NT2/D1 (cell line): ENCODE results near the gene NDUFB7.

ENCODE experiments used
- DNase-seq: peaks from one replicate; pipeline ENCODE4 v3.0.0-alpha.2; 2011; ENCODE audit warnings: low read depth, low spot score
- H3K27me3 ChIP-seq: 2 replicates; pipeline ENCODE4 v1.6.0; 2011; ENCODE audit warnings: mild to moderate bottlenecking; ENCODE audit not compliant: insufficient read length, insufficient read depth
- H3K36me3 ChIP-seq: 2 replicates; pipeline ENCODE4 v1.6.1; 2011; ENCODE audit warnings: mild to moderate bottlenecking, low read length, mixed read lengths; ENCODE audit not compliant: insufficient read depth, insufficient read length
- H3K4me1 ChIP-seq: 2 replicates; pipeline ENCODE4 v1.5.1; 2011; ENCODE audit not compliant: insufficient read depth, insufficient read length
- H3K4me3 ChIP-seq: 2 replicates; pipeline ENCODE4 v1.5.1; 2011; ENCODE audit warnings: low read depth; ENCODE audit not compliant: insufficient read length
- H3K9ac ChIP-seq: 2 replicates; pipeline ENCODE4 v1.6.0; 2011; ENCODE audit warnings: low read depth; ENCODE audit not compliant: insufficient read length
- H3K9me3 ChIP-seq: 2 replicates; pipeline ENCODE4 v1.5.1; 2011; ENCODE audit warnings: mild to moderate bottlenecking, low read length; ENCODE audit not compliant: insufficient read depth
- SUZ12 ChIP-seq: IDR thresholded peaks from 2 replicates; pipeline ENCODE4 v1.6.1; 2011; ENCODE audit not compliant: insufficient read length, insufficient read depth; ENCODE audit errors: extremely low read depth
- YY1 ChIP-seq: IDR thresholded peaks from 2 replicates; pipeline ENCODE4 v1.6.1; 2011; ENCODE audit not compliant: insufficient read length, insufficient read depth
- ZNF274 ChIP-seq: IDR thresholded peaks from 2 replicates; pipeline ENCODE4 v1.6.1; 2011; ENCODE audit warnings: mild to moderate bottlenecking, low read depth, low read length

NDUFB7 gene

DNA sequence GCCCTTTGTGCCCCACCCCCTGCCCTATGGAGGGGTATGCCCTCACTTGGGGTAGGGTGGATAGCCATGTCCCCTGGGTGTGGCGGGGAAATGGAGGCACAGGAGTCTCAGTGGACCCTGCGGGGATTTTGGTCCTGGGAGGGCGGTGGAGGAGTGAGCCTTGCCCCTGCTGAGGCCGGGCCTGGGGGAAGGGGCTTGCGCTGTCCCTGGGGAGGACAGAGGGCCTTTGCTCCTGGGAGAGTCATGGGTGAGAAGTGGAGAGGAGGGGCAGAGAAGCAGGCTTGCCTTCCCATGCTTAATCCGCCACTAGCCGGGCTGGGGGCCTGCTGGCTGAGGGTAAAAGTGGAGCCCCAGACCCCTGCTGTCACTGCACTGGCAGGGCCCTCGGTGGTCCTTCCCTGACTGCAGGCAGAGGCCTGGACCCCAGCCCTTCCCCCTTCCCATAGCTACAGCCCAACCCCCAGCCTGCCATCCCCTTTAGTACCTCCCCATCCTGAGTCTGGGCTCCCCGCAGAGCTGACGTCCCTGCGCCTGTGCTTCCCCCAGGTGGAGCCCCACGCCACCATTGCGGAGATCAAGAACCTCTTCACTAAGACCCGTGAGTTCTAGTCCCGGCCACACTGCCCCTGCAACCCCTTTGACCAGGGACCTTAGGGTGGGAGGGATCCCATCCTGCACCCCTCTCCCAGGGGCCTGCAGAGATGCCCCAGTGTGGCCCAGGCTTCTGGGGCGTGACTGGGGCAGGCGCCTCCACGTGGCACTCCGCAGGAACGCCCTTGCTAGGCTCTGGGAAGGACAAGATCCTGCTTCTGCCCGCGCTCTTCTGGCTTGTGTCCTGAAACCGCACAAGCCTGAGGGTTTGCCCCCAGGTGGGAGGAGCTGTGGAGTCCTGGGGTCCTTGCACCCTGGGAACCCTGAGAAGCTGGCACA is 8.9 kb downstream of the NDUFB7 start:
- no peak for DNase-seq
- Histone ChIP-seq H3K36me3 (peaks cover 53% of the 10 kb centered on the region), H3K4me1 (peaks cover 54% of the 10 kb centered on the region), H3K27me3 (no peaks in the 10 kb centered on the region), H3K9me3 (no peaks in the 10 kb centered on the region), H3K4me3 (no peak overlapping the region), H3K9ac (peak overlapping the region; percentile 70)
- TF ChIP-seq YY1: no peak
- no peak for TF ChIP-seq ZNF274
- no peak for TF ChIP-seq SUZ12

DNA sequence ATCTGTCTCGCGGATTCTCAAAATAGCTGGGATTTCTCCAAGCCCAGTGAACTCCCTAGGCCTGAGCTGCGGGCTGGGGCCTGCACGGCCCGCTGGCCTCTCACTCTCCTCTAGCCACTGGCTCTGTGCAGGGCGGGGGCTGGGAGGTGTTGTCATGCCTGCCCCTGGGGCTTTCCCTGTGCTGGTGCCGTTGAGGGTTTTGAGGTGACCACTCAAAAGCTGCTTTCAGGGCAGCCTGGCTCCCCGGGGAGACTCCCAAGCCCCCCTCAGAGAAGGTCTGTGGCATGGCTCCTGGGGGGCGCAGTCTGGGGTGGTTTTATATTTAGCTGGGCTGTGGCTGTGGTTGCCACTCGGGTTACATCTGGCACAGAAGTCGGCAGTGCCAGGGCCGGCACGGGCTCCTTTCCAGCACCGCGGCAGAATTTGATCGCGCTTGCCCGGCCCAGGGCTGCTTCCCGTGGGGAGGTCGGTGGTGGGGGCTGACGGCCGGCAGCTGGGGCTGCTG is 10.0 kb downstream of the NDUFB7 start:
- H3K9ac ChIP-seq: peak overlapping the region; percentile 72
- no peak for TF ChIP-seq YY1
- no peak for TF ChIP-seq ZNF274
- TF ChIP-seq SUZ12: no peak

DNA sequence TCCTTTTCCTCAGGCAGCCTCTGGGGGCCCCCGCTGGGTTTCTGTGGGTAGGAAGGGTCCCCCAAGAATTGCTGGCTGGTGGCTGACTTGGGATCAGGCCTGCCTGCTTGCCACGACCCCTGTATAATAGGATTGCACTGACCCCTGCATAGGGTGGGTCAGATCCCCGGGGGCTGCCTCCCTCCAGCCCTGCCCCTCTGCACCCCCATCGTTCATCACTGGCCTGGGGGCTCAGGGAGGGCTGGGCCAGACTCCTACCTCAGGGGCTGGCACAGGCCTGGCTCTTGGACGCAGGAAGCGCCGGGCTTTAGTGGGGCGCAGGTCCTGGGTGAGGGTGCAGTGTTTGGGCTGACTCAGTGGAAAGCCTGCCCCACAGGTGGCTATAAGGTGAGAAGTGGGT is 10.6 kb downstream of the NDUFB7 start:
- Histone ChIP-seq H3K4me3 (no peak overlapping the region), H3K27me3 (no peaks in the 10 kb centered on the region), H3K9me3 (no peaks in the 10 kb centered on the region), H3K36me3 (peaks cover 39% of the 10 kb centered on the region), H3K9ac (peak overlapping the region; percentile 72), H3K4me1 (peaks cover 54% of the 10 kb centered on the region)
- TF ChIP-seq ZNF274 (no peak), SUZ12 (no peak), YY1 (no peak)
- no peak for DNase-seq

More for the DNA sequence above, 10.0 kb downstream of the NDUFB7 start:
- Histone ChIP-seq H3K4me1 (peaks cover 51% of the 10 kb centered on the region), H3K4me3 (no peak overlapping the region), H3K27me3 (no peaks in the 10 kb centered on the region), H3K9me3 (no peaks in the 10 kb centered on the region), H3K36me3 (peaks cover 44% of the 10 kb centered on the region)
- DNase-seq: no peak

DNA sequence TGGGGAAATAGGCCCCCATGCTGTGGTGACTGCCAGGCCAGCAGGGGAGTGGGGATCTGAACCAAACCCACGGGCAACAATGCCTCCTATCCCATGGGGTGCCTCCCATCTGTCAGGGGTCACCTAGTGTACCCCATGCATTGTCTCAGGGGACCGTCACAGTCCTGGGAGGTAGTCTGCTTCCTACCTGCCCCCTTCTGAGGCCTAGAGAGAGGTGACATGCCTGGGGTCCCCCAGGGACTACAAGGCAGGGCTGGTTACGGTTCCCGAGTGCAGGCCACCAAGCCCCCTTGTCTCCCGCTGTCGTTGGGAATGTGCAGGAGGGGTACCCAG is 11.1 kb downstream of the NDUFB7 start:
- H3K4me3 ChIP-seq: no peak overlapping the region
- no peak for DNase-seq
- TF ChIP-seq SUZ12: no peak
- TF ChIP-seq YY1: no peak
- TF ChIP-seq ZNF274: no peak
- H3K9ac ChIP-seq: peak overlapping the region; percentile 72
- peaks cover 34% of the 10 kb centered on the region for H3K36me3 ChIP-seq
- H3K4me1 ChIP-seq: peaks cover 57% of the 10 kb centered on the region
- H3K27me3 ChIP-seq: no peaks in the 10 kb centered on the region
- H3K9me3 ChIP-seq: no peaks in the 10 kb centered on the region

DNA sequence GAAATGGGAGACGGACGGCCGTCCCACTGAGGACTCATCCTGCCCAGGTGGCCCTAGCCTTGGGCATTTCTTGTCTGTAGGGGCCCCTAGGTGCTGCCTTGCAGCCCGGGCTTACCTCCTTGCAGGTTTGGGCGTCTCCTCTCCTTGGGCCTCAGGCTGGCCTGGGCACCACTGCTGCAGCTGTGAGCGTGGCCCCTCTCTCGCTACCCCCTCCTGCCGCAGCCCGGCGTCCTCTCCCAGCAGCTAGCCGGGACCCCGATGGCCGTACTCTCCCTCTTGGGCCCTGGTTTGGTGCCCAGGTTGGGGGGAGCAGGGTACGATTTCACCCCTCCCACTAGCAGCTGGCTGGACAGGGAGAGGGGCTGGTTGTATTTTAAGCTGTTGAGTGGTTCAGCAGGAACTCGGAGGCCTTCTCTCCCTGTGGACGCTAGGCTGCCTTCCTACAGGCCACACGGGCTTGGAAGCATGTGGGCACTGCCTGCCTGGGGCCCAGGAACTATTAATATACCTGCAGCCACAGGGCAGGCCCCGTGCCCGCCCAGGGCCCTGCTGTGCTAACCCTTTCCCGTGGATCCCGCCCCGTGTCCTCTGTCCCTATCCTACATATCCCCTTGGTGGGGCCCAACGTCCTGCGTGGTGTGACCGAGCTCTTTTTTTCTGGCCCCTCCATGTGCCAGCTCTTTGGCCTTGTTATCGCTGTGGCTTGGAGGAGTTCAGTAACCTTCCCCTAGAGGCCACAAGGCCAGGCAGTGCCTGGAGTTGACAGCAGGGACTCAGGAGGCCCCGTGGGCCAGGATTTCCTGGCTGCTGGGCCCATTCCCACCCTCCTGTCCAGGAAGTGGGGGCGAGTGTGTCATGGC is 11.7 kb downstream of the NDUFB7 start:
- Histone ChIP-seq H3K9me3 (no peaks in the 10 kb centered on the region), H3K9ac (peak overlapping the region; percentile 72), H3K4me1 (peaks cover 59% of the 10 kb centered on the region), H3K27me3 (no peaks in the 10 kb centered on the region), H3K36me3 (peaks cover 30% of the 10 kb centered on the region), H3K4me3 (no peak overlapping the region)
- no peak for TF ChIP-seq YY1
- DNase-seq: no peak

DNA sequence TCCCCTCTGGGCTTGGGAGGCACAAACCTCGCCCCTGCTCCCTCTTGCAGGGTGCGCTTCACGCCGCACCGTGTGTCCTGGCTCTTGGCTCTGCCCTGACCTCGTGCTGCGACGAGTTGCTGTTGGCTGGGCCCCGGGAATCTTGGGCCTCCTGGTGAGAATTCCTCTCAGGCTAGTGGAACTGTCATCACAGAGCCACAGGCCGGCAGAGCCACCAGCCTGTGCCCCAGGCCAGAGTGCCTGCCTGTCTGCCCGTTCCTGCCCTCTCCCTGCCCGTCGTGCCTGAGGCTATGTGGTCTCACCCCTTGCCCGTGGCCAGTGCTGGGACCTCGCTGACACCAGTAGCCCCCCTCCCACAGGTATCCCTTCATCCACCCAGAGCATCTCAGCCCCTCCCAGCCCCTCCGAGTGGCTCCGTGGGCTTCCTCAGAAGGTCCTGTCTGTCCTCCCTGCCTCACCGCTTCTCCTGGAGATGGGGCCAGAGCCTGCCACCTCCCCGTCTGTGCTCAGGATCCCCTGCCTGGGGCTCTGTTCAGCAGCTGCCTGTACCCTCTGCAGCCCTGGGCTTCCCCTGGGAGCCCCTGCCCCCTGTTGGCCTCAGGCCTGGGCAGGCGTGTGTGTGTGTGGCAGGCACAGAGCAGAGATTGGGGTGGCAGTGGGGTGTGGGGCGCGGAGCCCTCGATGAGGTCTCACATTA is 13.3 kb downstream of the NDUFB7 start:
- no peak for TF ChIP-seq ZNF274
- TF ChIP-seq YY1: no peak
- TF ChIP-seq SUZ12: no peak
- no peak for DNase-seq
- H3K36me3 ChIP-seq: peaks cover 25% of the 10 kb centered on the region
- peaks cover 63% of the 10 kb centered on the region for H3K4me1 ChIP-seq
- peak overlapping the region; percentile 1 for H3K9ac ChIP-seq
- no peaks in the 10 kb centered on the region for H3K9me3 ChIP-seq
- no peaks in the 10 kb centered on the region for H3K27me3 ChIP-seq
- no peak overlapping the region for H3K4me3 ChIP-seq

DNA sequence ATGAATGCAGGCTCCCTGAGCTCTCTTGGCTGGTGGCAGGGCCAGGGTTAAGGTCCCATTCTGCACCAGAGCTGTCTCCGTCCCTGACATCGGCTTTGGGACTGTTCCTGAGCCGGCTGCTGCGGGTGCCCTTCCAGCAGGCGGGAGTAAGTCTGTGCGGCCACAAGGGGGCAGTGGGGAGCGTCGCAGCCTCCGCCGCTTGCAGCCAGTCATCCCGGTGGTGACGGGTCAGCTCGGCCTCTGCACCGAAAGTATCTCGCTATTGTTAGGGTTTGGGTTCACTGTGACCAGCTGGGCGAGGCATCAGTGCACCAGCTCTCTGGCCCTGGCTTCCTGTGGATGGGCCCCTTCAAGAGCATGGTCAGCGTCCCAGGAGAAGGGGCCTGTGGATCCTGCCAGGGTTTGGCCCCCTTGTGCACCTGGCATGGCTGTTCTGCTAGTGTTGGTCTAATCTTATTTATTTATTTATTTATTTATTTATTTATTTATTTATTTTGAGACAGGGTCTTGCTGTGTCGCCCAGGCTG is 15.1 kb downstream of the NDUFB7 start:
- Histone ChIP-seq H3K36me3 (peaks cover 20% of the 10 kb centered on the region), H3K9me3 (no peaks in the 10 kb centered on the region), H3K9ac (peak overlapping the region; percentile 64), H3K4me3 (no peak overlapping the region), H3K27me3 (no peaks in the 10 kb centered on the region), H3K4me1 (peaks cover 56% of the 10 kb centered on the region)
- TF ChIP-seq YY1 (no peak), SUZ12 (no peak), ZNF274 (no peak)
- peak; percentile 83 for DNase-seq
